HepG2 (cell line): ENCODE measurements around the gene ESPNL. TPM values are rescaled to one million over a fixed set of nuclear protein-coding genes. Genes with fewer than 3 reads are reported as not detected.

Experiments
- ARHGAP35 ChIP-seq: sonication (generic); formaldehyde crosslinking; IDR thresholded peaks from 2 replicates; pipeline ENCODE4 v1.9.0; 2022; ENCODE audit warnings: mild to moderate bottlenecking, inconsistent platforms, moderate library complexity, missing genetic modification reagents, borderline replicate concordance
- ATF7-NPFF ChIP-seq: sonication (generic); formaldehyde crosslinking; IDR thresholded peaks from 2 replicates; pipeline ENCODE4 v1.8.1; 2023; ENCODE audit warnings: mild to moderate bottlenecking, low read depth, missing genetic modification reagents, moderate library complexity
- CBX1 ChIP-seq: IDR thresholded peaks from one replicate; pipeline ENCODE4 v1.6.1; 2016; ENCODE audit warnings: antibody characterized with exemption, low read depth
- CTCF ChIP-seq: sonication (generic); formaldehyde crosslinking; IDR thresholded peaks from 2 replicates; pipeline ENCODE4 v1.5.0; 2020; ENCODE audit warnings: mild to moderate bottlenecking, missing genetic modification reagents, moderate library complexity
- GATAD2A ChIP-seq: IDR thresholded peaks from 2 replicates; pipeline ENCODE4 v1.6.1; 2016
- HOXA5 ChIP-seq: sonication (generic); formaldehyde crosslinking; IDR thresholded peaks from 2 replicates; pipeline ENCODE4 v1.4.0; 2020; ENCODE audit warnings: missing genetic modification reagents
- IKZF1 ChIP-seq: fragments of 450-650 bp; IDR thresholded peaks from 2 replicates; pipeline ENCODE4 v1.7.1; 2016
- MAX ChIP-seq: IDR thresholded peaks from 2 replicates; pipeline ENCODE4 v1.6.1; 2012; ENCODE audit warnings: inconsistent platforms
- MYNN ChIP-seq: sonication (generic); formaldehyde crosslinking; IDR thresholded peaks from 2 replicates; pipeline ENCODE4 v1.4.0; 2020; ENCODE audit warnings: mild to moderate bottlenecking, low read depth, missing genetic modification reagents
- NCOA2 ChIP-seq: sonication (generic); formaldehyde crosslinking; IDR thresholded peaks from 2 replicates; pipeline ENCODE4 v1.8.0; 2022; ENCODE audit warnings: inconsistent platforms
- NFE2L2 ChIP-seq: fragments of 150-350 bp; IDR thresholded peaks from 2 replicates; pipeline ENCODE4 v1.6.1; 2014; ENCODE audit warnings: low read length
- NR2C2 ChIP-seq: sonication (generic); formaldehyde crosslinking; IDR thresholded peaks from 2 replicates; pipeline ENCODE4 v1.4.0; 2020; ENCODE audit warnings: missing genetic modification reagents, mild to moderate bottlenecking, moderate library complexity, borderline replicate concordance
- NR3C1 ChIP-seq: sonication (generic); formaldehyde crosslinking; IDR thresholded peaks from 2 replicates; pipeline ENCODE4 v1.4.0; 2020; ENCODE audit warnings: missing genetic modification reagents
- POGZ ChIP-seq: sonication (generic); formaldehyde crosslinking; IDR thresholded peaks from 2 replicates; pipeline ENCODE4 v1.4.0; 2020; ENCODE audit warnings: mild to moderate bottlenecking, missing genetic modification reagents
- TFAP4 ChIP-seq: sonication (generic); IDR thresholded peaks from 2 replicates; pipeline ENCODE4 v1.6.1; 2016; ENCODE audit warnings: low read depth, borderline replicate concordance
- TFDP1 ChIP-seq: IDR thresholded peaks from 2 replicates; pipeline ENCODE4 v1.6.1; 2016; ENCODE audit warnings: missing compliant biosample characterization, missing genetic modification reagents, borderline replicate concordance
- TMF1 ChIP-seq: sonication (generic); formaldehyde crosslinking; IDR thresholded peaks from 2 replicates; pipeline ENCODE4 v1.8.1; 2022; ENCODE audit warnings: low read depth, missing genetic modification reagents
- ZFP1 ChIP-seq: IDR thresholded peaks from 2 replicates; pipeline ENCODE4 v1.6.1; 2016
- ZFP62 ChIP-seq: sonication (generic); formaldehyde crosslinking; IDR thresholded peaks from 2 replicates; pipeline ENCODE4 v1.4.0; 2020; ENCODE audit warnings: missing genetic modification reagents
- ZNF274 ChIP-seq: sonication (generic); formaldehyde crosslinking; IDR thresholded peaks from 2 replicates; pipeline ENCODE4 v1.5.1; 2020; ENCODE audit warnings: mild to moderate bottlenecking, missing genetic modification reagents
- ZNF282 ChIP-seq: fragments of 450-650 bp; IDR thresholded peaks from 2 replicates; pipeline ENCODE4 v1.6.1; 2018; ENCODE audit not compliant: partially characterized antibody
- ZNF441 ChIP-seq: sonication (generic); formaldehyde crosslinking; IDR thresholded peaks from 2 replicates; pipeline ENCODE4 v1.7.0; 2021; ENCODE audit warnings: missing genetic modification reagents, borderline replicate concordance
- ZNF567 ChIP-seq: sonication (generic); formaldehyde crosslinking; IDR thresholded peaks from 2 replicates; pipeline ENCODE4 v1.8.1; 2023; ENCODE audit warnings: mild to moderate bottlenecking, missing genetic modification reagents, borderline replicate concordance
- ZNF800 ChIP-seq: sonication (generic); formaldehyde crosslinking; IDR thresholded peaks from 2 replicates; pipeline ENCODE4 v1.4.0; 2020; ENCODE audit warnings: missing genetic modification reagents
- polyA plus RNA-seq, 8 experiments: library from polyadenylated mRNA; depleted of rRNA in 3 of 8; stranded (reverse) in 7 of 8; unstranded in 1 of 8; fragments of >200 nt; fragmentation: Illumina TruSeq in 4 of 8; extraction: Trizol in 4 of 8; gene quantifications; 2 replicates each; pipeline versions ENCODE4 v1.2.1 to v1.2.3, GENCODE V29; 2011 to 2016; ENCODE audit warnings: low read depth in 4 of 8, missing spikeins in 1 of 8, mixed read lengths in 1 of 8; ENCODE audit not compliant: insufficient read depth in 1 of 8
- total RNA-seq, 5 experiments: library from RNA; depleted of rRNA; stranded (reverse); fragments of >200 nt; fragmentation: Illumina TruSeq; extraction: Trizol; gene quantifications; 2 replicates each; pipeline ENCODE4 v1.2.3, GENCODE V29; 2016; ENCODE audit warnings: low read depth in 1 of 5
- TF ChIP-seq, protein P1 (sequence below): sonication (generic); formaldehyde crosslinking; IDR thresholded peaks from 2 replicates; pipeline ENCODE4 v1.8.0; 2022; ENCODE audit warnings: missing genetic modification reagents, mild to moderate bottlenecking, borderline replicate concordance

The ESPNL gene
- total and polyA plus RNA-seq, 2 of the 13 experiments (the other 11 are each of a cell fraction or from before 2014, with no cell fraction given), result 0.45 to 0.80 TPM

- 0 out of 2 replicates have a peak, but pooled peaks have one; percentile 22 for TF ChIP-seq MAX
- no peak for TF ChIP-seq TMF1
- TF ChIP-seq NFE2L2, result no peak
- TF ChIP-seq ZNF282, result no peak
- TF ChIP-seq ATF7-NPFF (CRISPR knock-in tag), result no peak
- TF ChIP-seq IKZF1, result no peak
- TF ChIP-seq NR2C2 (CRISPR knock-in tag), result peak; percentile 48; the same call in 1 of the 2 replicates
- no peak for TF ChIP-seq NR3C1 (CRISPR knock-in tag)
- 0 out of 2 replicates have a peak, but pooled peaks have one; percentile 41 for TF ChIP-seq ZNF567 (CRISPR knock-in tag)
- TF ChIP-seq GATAD2A, result peak; percentile 49; the same call in 1 of the 2 replicates
- TF ChIP-seq ZFP62 (CRISPR knock-in tag), result no peak
- 0 out of 2 replicates have a peak, but pooled peaks have one; percentile 41 for TF ChIP-seq NCOA2 (CRISPR knock-in tag)
- TF ChIP-seq TFAP4, result 0 out of 2 replicates have a peak, but pooled peaks have one; percentile 5
- TF ChIP-seq CTCF (CRISPR knock-in tag), result no peak
- TF ChIP-seq, protein P1, sequence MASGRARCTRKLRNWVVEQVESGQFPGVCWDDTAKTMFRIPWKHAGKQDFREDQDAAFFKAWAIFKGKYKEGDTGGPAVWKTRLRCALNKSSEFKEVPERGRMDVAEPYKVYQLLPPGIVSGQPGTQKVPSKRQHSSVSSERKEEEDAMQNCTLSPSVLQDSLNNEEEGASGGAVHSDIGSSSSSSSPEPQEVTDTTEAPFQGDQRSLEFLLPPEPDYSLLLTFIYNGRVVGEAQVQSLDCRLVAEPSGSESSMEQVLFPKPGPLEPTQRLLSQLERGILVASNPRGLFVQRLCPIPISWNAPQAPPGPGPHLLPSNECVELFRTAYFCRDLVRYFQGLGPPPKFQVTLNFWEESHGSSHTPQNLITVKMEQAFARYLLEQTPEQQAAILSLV (CRISPR knock-in tag), result no peak
- no peak; the same call in 1 of the 2 replicates for TF ChIP-seq ZNF441
- 0 out of 2 replicates have a peak, but pooled peaks have one; percentile 41 for TF ChIP-seq POGZ (CRISPR knock-in tag)
- TF ChIP-seq MYNN (CRISPR knock-in tag), result no peak
- TF ChIP-seq ZNF800 (CRISPR knock-in tag), result no peak
- no peak for TF ChIP-seq ZFP1 (CRISPR knock-in tag)
- TF ChIP-seq TFDP1 (CRISPR knock-in tag), result no peak
- no peak for TF ChIP-seq ARHGAP35 (CRISPR knock-in tag)
- no peak for TF ChIP-seq CBX1
- no peak for TF ChIP-seq ZNF274 (CRISPR knock-in tag)
- no peak for TF ChIP-seq HOXA5 (CRISPR knock-in tag)
Measured at GRCh38 chr2:238063414-238064189, 36.5 kb upstream of the ESPNL start (continued).
